Ectodermal cell (in vitro differentiated cells): ENCODE results near the gene UBD.

Experiments
- H3K27ac ChIP-seq: 2 replicates; pipeline ENCODE4 v1.7.0; 2013; ENCODE audit warnings: mild to moderate bottlenecking, low read depth, low read length; ENCODE audit not compliant: insufficient read depth, poor library complexity, severe bottlenecking
- H3K27me3 ChIP-seq: 2 replicates; pipeline ENCODE4 v1.7.0; 2013; ENCODE audit warnings: mild to moderate bottlenecking, low read length; ENCODE audit not compliant: insufficient read depth, control insufficient read depth, poor library complexity, severe bottlenecking
- H3K36me3 ChIP-seq: one replicate; pipeline ENCODE4 v1.7.0; 2013; ENCODE audit warnings: low read length; ENCODE audit not compliant: control insufficient read depth, insufficient read depth
- H3K4me1 ChIP-seq: one replicate; pipeline ENCODE4 v1.7.0; 2013; ENCODE audit warnings: low read length; ENCODE audit not compliant: control insufficient read depth, insufficient read depth
- H3K4me3 ChIP-seq: 2 replicates; pipeline ENCODE4 v1.7.0; 2013; ENCODE audit warnings: low read depth, low read length, control low read depth; ENCODE audit not compliant: insufficient read depth
- H3K9me3 ChIP-seq: 2 replicates; pipeline ENCODE4 v1.7.0; 2013; ENCODE audit warnings: mild to moderate bottlenecking, low read length, moderate library complexity; ENCODE audit not compliant: control insufficient read depth
- WGBS, 2 experiments: methylation state at CpG; one replicate each; pipeline ENCODE4 v1.1.7; 2013; ENCODE audit warnings: missing lambda C conversion rate in 2 of 2; 5-methylcytosine and 5-hydroxymethylcytosine counted together

Gene UBD

GRCh38 chr6:29563435-29563965, 4.0 kb upstream of the UBD start:
- no peaks in the 10 kb centered on the region for H3K4me1 ChIP-seq
- 92 to 99% methylated on average over 3 of the region's 3 CpGs for WGBS, 2 experiments
- no peaks in the 10 kb centered on the region for H3K36me3 ChIP-seq
- no peak overlapping the region for H3K27ac ChIP-seq
- no peaks in the 10 kb centered on the region for H3K27me3 ChIP-seq
- H3K4me3 ChIP-seq = no peak overlapping the region
- no peaks in the 10 kb centered on the region for H3K9me3 ChIP-seq

- H3K4me3 ChIP-seq = no peak overlapping the region
- no peaks in the 10 kb centered on the region for H3K36me3 ChIP-seq
- WGBS, 2 experiments = 90 to 100% methylated on average over 1 of the region's 1 CpG
- H3K4me1 ChIP-seq = no peaks in the 10 kb centered on the region
- H3K27ac ChIP-seq = no peak overlapping the region
- no peaks in the 10 kb centered on the region for H3K9me3 ChIP-seq
- peaks cover 3% of the 10 kb centered on the region for H3K27me3 ChIP-seq
These were observed 2.2 kb upstream of the UBD start for GRCh38 chr6:29561606-29562181.

- no peak overlapping the region for H3K27ac ChIP-seq
- no peaks in the 10 kb centered on the region for H3K9me3 ChIP-seq
- H3K36me3 ChIP-seq = no peaks in the 10 kb centered on the region
- H3K4me1 ChIP-seq = no peaks in the 10 kb centered on the region
- H3K27me3 ChIP-seq = peaks cover 9% of the 10 kb centered on the region
- no peak overlapping the region for H3K4me3 ChIP-seq
These were observed 1.6 kb upstream of the UBD start for GRCh38 chr6:29561091-29561490.

- 91 to 94% methylated on average over 22 of the region's 22 CpGs for WGBS, 2 experiments
- H3K27me3 ChIP-seq = peaks cover 34% of the 10 kb centered on the region
- no peaks in the 10 kb centered on the region for H3K36me3 ChIP-seq
- no peaks in the 10 kb centered on the region for H3K4me1 ChIP-seq
- no peak overlapping the region for H3K4me3 ChIP-seq
- no peak overlapping the region for H3K27ac ChIP-seq
- no peaks in the 10 kb centered on the region for H3K9me3 ChIP-seq
These were observed 973 bp downstream of the UBD start for GRCh38 chr6:29558439-29559079.

GRCh38 chr6:29557320-29557719, 2.2 kb downstream of the UBD start:
- Histone ChIP-seq H3K36me3 (no peaks in the 10 kb centered on the region), H3K4me1 (no peaks in the 10 kb centered on the region), H3K27me3 (peaks cover 46% of the 10 kb centered on the region), H3K9me3 (no peaks in the 10 kb centered on the region), H3K4me3 (no peak overlapping the region), H3K27ac (no peak overlapping the region)

- Histone ChIP-seq H3K9me3 (no peaks in the 10 kb centered on the region), H3K36me3 (no peaks in the 10 kb centered on the region), H3K4me1 (no peaks in the 10 kb centered on the region), H3K4me3 (no peak overlapping the region), H3K27me3 (peaks cover 67% of the 10 kb centered on the region), H3K27ac (no peak overlapping the region)
- 88 to 90% methylated on average over 5 of the region's 5 CpGs for WGBS, 2 experiments
These were observed 4.8 kb downstream of the UBD start for GRCh38 chr6:29554764-29555163.

- H3K9me3 ChIP-seq = no peaks in the 10 kb centered on the region
- H3K27me3 ChIP-seq = peaks cover 67% of the 10 kb centered on the region
- H3K27ac ChIP-seq = no peak overlapping the region
- no peaks in the 10 kb centered on the region for H3K36me3 ChIP-seq
- H3K4me1 ChIP-seq = no peaks in the 10 kb centered on the region
- 4% methylated on average over 83 of the region's 83 CpGs for WGBS, 2 experiments
- H3K4me3 ChIP-seq = peak overlapping the region; percentile 35
These were observed 6.1 kb downstream of the UBD start for GRCh38 chr6:29553268-29554057.

- Histone ChIP-seq H3K27me3 (peaks cover 67% of the 10 kb centered on the region), H3K4me1 (no peaks in the 10 kb centered on the region), H3K9me3 (no peaks in the 10 kb centered on the region), H3K4me3 (no peak overlapping the region), H3K27ac (no peak overlapping the region), H3K36me3 (no peaks in the 10 kb centered on the region)
- 58 to 71% methylated on average over 3 to 5 of the region's 5 CpGs for WGBS, 2 experiments
These were observed 7.0 kb downstream of the UBD start for GRCh38 chr6:29552512-29553051.

GRCh38 chr6:29547573-29547972, 12.0 kb downstream of the UBD start:
- H3K4me1 ChIP-seq = peaks cover 6% of the 10 kb centered on the region
- H3K36me3 ChIP-seq = no peaks in the 10 kb centered on the region
- peaks cover 24% of the 10 kb centered on the region for H3K27me3 ChIP-seq
- H3K27ac ChIP-seq = no peak overlapping the region
- WGBS, 2 experiments = 66 to 67% methylated on average over 3 of the region's 3 CpGs
- no peak overlapping the region for H3K4me3 ChIP-seq
- H3K9me3 ChIP-seq = no peaks in the 10 kb centered on the region

GRCh38 chr6:29537714-29538403, 21.7 kb downstream of the UBD start:
- Histone ChIP-seq H3K27me3 (no peaks in the 10 kb centered on the region), H3K4me1 (no peaks in the 10 kb centered on the region), H3K36me3 (no peaks in the 10 kb centered on the region), H3K4me3 (no peak overlapping the region), H3K9me3 (no peaks in the 10 kb centered on the region), H3K27ac (no peak overlapping the region)
- WGBS, 2 experiments = 79 to 83% methylated on average over 4 of the region's 4 CpGs
